Right lobe of liver (tissue), 4 donors: Measurements from ENCODE around the gene FREM1.

Experiments used
- CTCF ChIP-seq, 4 donors: fragments of 200-600 bp in 3 of 4; fragments of 450-650 bp in 1 of 4; IDR thresholded peaks; one replicate each; pipeline versions ENCODE4 v1.5.1 to v1.8.0; 2016 to 2022; ENCODE audit warnings: antibody characterized with exemption in 4 of 4, mild to moderate bottlenecking in 2 of 4
- POLR2A ChIP-seq: fragments of 450-650 bp; IDR thresholded peaks from one replicate; pipeline ENCODE4 v1.6.1; 2017; ENCODE audit warnings: antibody characterized with exemption, mild to moderate bottlenecking
- donor health status: DM: no; HTN: no; CAD: no.
- donor health status: DM: no; HTN: no; CAD: no.
- donor health status: DM: no; HTN: yes; CAD: no.

- TF ChIP-seq CTCF (IDR thresholded peaks at IDR 0.05): no peak
- TF ChIP-seq POLR2A: no peak
Observed at GRCh38 chr9:14882090-14882489, 28.1 kb downstream of the FREM1 start.
